HG03196 (cell line): ENCODE data around the gene ADRA1B.

ENCODE experiments used
- ATAC-seq: cut with Tn5 transposase; IDR thresholded peaks from one replicate; pipeline ENCODE4 v1.9.1; 2021; ENCODE audit not compliant: unreplicated experiment

ADRA1B gene

GRCh38 chr5:159923008-159923407 is 6.7 kb downstream of the ADRA1B start:
- no peak for ATAC-seq

GRCh38 chr5:159928122-159928909 is 12.0 kb downstream of the ADRA1B start:
- no peak for ATAC-seq

- no peak for ATAC-seq
Measured at GRCh38 chr5:159929176-159929575, 12.9 kb downstream of the ADRA1B start.

GRCh38 chr5:159933531-159934485 is 17.5 kb downstream of the ADRA1B start:
- ATAC-seq = no peak

- ATAC-seq = no peak
Measured at GRCh38 chr5:159935946-159936345, 19.7 kb downstream of the ADRA1B start.

GRCh38 chr5:159936686-159937329 is 20.5 kb downstream of the ADRA1B start:
- ATAC-seq = no peak

- ATAC-seq = no peak
Measured at GRCh38 chr5:159937580-159937979, 21.3 kb downstream of the ADRA1B start.

- no peak for ATAC-seq
Measured at GRCh38 chr5:159943326-159943725, 27.0 kb downstream of the ADRA1B start.

- no peak for ATAC-seq
Measured at GRCh38 chr5:159944056-159944600, 27.8 kb downstream of the ADRA1B start.

GRCh38 chr5:159945359-159945758 is 29.1 kb downstream of the ADRA1B start:
- no peak for ATAC-seq

GRCh38 chr5:159947708-159948358 is 31.6 kb downstream of the ADRA1B start:
- no peak for ATAC-seq

- ATAC-seq = no peak
Measured at GRCh38 chr5:159951387-159951786, 35.1 kb downstream of the ADRA1B start.

- no peak for ATAC-seq
Measured at GRCh38 chr5:159951834-159952233, 35.6 kb downstream of the ADRA1B start.

GRCh38 chr5:159953609-159954008 is 37.3 kb downstream of the ADRA1B start:
- no peak for ATAC-seq

- no peak for ATAC-seq
Measured at GRCh38 chr5:159955056-159955624, 38.9 kb downstream of the ADRA1B start.

GRCh38 chr5:159956074-159956473 is 39.8 kb downstream of the ADRA1B start:
- no peak for ATAC-seq

GRCh38 chr5:159961176-159962160 is 45.2 kb downstream of the ADRA1B start:
- ATAC-seq = no peak

GRCh38 chr5:159962214-159962613 is 45.9 kb downstream of the ADRA1B start:
- no peak for ATAC-seq

- ATAC-seq = no peak
Measured at GRCh38 chr5:159963935-159964334, 47.7 kb downstream of the ADRA1B start.
